Mesodermal cell (in vitro differentiated cells): ENCODE results near the gene TMEM117.
"Not testable (repeated sequence)": the region's sequence is repeated elsewhere in the genome, so short reads cannot be mapped to it uniquely, and the experiment has no call there.

Source experiments
- H3K27ac ChIP-seq: 2 replicates; pipeline ENCODE4 v1.7.0; 2013; ENCODE audit warnings: mild to moderate bottlenecking, low read depth, low read length, moderate library complexity; ENCODE audit not compliant: severe bottlenecking
- H3K36me3 ChIP-seq: 2 replicates; pipeline ENCODE4 v1.7.1; 2013; ENCODE audit warnings: mild to moderate bottlenecking, low read length, moderate library complexity; ENCODE audit not compliant: control insufficient read depth, insufficient read depth
- H3K4me1 ChIP-seq: one replicate; pipeline ENCODE4 v1.7.1; 2013; ENCODE audit warnings: mild to moderate bottlenecking, low read length; ENCODE audit not compliant: insufficient read depth, control insufficient read depth, poor library complexity, severe bottlenecking
- H3K4me3 ChIP-seq: 2 replicates; pipeline ENCODE4 v1.7.0; 2013; ENCODE audit warnings: low read length, control low read depth, mild to moderate bottlenecking; ENCODE audit not compliant: insufficient read depth, poor library complexity, severe bottlenecking; ENCODE audit errors: extremely low read depth
- H3K9me3 ChIP-seq: 2 replicates; pipeline ENCODE4 v1.7.1; 2013; ENCODE audit warnings: mild to moderate bottlenecking, low read length, moderate library complexity; ENCODE audit not compliant: control insufficient read depth
- WGBS, 2 experiments: methylation state at CpG; one replicate each; pipeline ENCODE4 v1.1.5; 2013; ENCODE audit warnings: missing lambda C conversion rate in 2 of 2; ENCODE audit not compliant: insufficient coverage in 2 of 2; 5-methylcytosine and 5-hydroxymethylcytosine counted together

TMEM117 gene

DNA sequence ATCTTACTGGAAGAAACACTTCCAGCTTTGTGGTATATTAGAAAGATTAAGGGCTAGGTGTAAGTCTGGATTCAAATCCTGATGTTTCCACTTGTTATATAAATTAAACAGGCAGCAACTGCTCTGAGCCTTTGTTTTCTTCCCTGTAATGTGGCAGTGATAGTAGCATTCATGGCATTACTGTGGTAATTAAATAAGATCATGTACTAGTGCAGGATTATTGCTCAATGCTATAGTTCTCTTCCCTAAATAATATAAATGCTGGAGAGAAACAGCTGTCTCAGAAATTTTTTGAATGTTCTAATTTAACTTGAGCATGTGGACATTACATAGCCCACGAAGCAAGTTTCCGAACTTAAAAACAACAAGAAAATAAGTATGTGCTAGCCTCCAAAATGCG is 5.4 kb downstream of the TMEM117 start:
- Histone ChIP-seq H3K9me3 (no peaks in the 10 kb centered on the region), H3K4me1 (no peaks in the 10 kb centered on the region), H3K36me3 (no peaks in the 10 kb centered on the region), H3K4me3 (no peak overlapping the region), H3K27ac (no peak overlapping the region)
- 92 to 100% methylated on average over 1 of the region's 3 CpGs for WGBS, 2 experiments

DNA sequence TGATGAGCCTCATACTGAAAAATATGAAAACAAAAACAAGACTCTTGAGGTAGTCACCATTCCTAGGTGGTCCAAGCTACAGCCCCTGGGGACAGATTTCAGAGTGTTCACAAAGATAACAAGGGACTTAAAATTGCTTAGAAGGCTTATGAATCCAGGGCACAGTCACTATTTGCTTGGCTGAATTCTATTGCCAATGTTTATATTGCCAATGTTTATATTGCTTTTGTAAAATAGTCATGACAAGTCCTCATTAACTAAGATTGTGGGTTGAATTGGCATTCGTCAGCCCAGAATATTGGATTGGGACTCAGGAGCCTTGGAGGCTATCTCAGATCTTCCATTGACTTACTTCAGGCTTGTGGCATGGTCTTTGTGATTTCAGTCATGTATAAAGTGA is 6.4 kb downstream of the TMEM117 start:
- Histone ChIP-seq H3K4me1 (no peaks in the 10 kb centered on the region), H3K4me3 (no peak overlapping the region)
- WGBS, 2 experiments, result 100% methylated on average over 1 of the region's 1 CpG; no CpG with 5 or more reads in 1 of the 2 experiments

DNA sequence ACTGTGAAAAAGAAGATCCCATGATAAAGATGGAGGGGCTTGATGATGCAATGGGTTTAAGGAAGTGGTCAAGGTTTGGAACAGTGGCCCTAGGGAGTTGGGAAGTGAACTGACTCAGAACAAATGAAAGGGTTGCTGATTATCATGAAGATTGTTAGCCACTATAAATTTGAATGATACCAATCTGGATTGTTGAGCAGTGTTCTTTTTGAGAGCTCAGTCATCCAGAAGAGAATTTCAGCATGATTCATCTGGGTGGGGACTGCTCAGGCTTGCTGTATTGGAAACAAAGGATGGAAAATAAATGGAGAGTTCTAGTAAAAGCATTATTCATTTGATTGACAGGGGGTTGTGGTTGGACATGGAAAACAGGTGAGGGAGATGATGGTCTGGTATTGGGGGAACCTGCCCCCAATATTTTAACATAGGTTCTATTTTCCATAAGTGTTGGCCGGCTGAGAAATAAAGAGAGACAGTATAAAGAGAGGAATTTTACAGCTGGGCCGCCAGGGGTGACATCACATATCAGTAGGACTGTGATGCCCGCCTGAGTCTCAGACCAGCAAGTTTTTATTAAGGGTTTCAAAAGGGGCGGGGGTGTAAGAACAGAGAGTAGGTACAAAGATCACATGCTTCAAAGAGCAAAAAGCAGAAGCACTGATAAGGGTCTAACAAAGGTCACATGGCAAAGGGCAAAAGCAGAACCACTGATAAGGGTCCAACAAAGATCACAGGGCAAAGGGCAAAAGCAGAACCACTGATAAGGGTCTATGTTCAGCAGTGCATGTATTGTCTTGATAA is 11.7 kb downstream of the TMEM117 start:
- not testable (repeated sequence) for H3K9me3 ChIP-seq, H3K4me3 ChIP-seq, H3K36me3 ChIP-seq, H3K27ac ChIP-seq, H3K4me1 ChIP-seq
- WGBS, 2 experiments, result 67 to 100% methylated on average over 1 of the region's 4 CpGs

More for the DNA sequence above, 6.4 kb downstream of the TMEM117 start:
- Histone ChIP-seq H3K9me3 (peaks cover 3% of the 10 kb centered on the region), H3K36me3 (no peaks in the 10 kb centered on the region), H3K27ac (no peak overlapping the region)

DNA sequence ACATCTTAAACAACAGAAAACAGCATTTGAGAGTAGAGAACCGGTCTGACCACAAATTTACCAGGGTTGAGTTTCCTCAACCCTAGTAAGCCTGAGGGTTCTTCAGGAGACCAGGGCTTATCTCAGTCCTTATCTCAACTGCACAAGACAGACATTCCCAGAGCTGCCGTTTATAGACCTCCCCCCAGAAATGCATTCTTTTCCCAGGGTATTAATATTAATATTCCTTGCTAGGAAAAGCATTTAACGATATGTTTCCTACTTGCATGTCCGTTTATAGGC is 12.3 kb downstream of the TMEM117 start:
- Histone ChIP-seq H3K4me3 (no peak overlapping the region), H3K36me3 (no peaks in the 10 kb centered on the region), H3K9me3 (peaks cover 3% of the 10 kb centered on the region), H3K27ac (no peak overlapping the region), H3K4me1 (no peaks in the 10 kb centered on the region)
- 85 to 94% methylated on average over 2 to 3 of the region's 4 CpGs for WGBS, 2 experiments

DNA sequence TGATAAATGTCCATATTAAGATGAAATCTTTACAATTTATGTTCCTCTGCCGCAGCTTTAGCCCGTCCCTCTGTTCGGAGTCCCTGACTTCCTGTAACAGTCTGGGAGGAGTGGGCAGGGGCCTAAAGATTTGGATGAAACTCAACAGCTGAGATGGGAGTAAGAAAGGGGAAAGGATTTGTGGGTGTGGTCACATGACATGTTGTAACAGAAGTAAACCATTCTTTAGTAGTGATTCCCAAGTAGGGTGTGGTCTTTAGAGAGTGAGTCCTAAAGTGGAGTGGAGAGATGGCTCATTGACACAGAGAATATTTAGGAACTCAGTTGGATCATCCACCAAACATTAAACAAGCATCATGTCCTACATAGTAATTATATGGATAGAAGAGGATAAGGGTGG is 12.9 kb downstream of the TMEM117 start:
- Histone ChIP-seq H3K36me3 (no peaks in the 10 kb centered on the region), H3K4me3 (no peak overlapping the region), H3K4me1 (no peaks in the 10 kb centered on the region), H3K27ac (no peak overlapping the region), H3K9me3 (peaks cover 3% of the 10 kb centered on the region)
- 100% methylated on average over 1 of the region's 3 CpGs; no CpG with 5 or more reads in 1 of the 2 experiments for WGBS, 2 experiments

DNA sequence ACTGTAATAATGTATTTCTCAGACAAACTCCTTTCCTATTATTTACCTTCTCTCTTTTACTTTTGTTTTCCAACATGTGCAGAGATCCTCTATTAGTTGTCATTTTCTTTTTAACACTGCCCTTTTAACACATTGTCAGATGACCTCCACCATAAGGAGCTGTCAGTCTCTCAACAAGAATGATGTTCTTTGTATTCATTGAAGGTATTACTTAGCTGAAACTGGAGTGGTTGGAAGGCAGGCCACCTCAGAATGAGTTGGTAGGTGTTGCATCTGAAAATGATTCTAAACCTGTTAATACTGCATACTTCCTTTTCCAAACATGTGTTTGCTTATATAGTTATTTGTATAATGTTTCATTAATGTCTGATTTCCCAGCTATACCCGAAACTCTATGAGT is 16.9 kb downstream of the TMEM117 start:
- Histone ChIP-seq H3K4me3 (no peak overlapping the region), H3K9me3 (no peaks in the 10 kb centered on the region), H3K4me1 (no peaks in the 10 kb centered on the region), H3K27ac (no peak overlapping the region), H3K36me3 (no peaks in the 10 kb centered on the region)
- no CpG with 5 or more reads among the region's 1 CpG for WGBS, 2 experiments

DNA sequence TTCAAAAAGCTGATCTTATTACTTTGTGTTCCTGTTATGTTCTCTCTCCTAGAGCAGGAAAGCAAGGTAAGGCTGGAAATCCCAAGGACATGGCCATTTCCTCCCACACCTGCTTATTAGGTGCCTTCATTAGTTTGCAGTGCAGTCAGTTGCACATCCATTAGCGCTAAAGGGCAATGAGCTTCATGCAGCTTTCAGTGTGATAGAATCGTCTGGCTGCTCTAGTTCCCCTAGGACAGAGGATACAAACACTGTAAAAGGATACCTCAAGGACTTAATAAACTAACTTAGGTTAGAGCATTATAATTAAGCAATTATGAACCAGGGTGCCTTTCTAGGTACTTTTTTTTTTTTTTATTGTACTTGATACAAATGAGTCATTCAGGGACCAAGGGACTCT is 21.1 kb downstream of the TMEM117 start:
- WGBS, 2 experiments, result 83% methylated on average over 1 of the region's 2 CpGs; no CpG with 5 or more reads in 1 of the 2 experiments
- Histone ChIP-seq H3K9me3 (no peaks in the 10 kb centered on the region), H3K4me1 (peaks cover 3% of the 10 kb centered on the region), H3K36me3 (no peaks in the 10 kb centered on the region), H3K27ac (no peak overlapping the region), H3K4me3 (no peak overlapping the region)

DNA sequence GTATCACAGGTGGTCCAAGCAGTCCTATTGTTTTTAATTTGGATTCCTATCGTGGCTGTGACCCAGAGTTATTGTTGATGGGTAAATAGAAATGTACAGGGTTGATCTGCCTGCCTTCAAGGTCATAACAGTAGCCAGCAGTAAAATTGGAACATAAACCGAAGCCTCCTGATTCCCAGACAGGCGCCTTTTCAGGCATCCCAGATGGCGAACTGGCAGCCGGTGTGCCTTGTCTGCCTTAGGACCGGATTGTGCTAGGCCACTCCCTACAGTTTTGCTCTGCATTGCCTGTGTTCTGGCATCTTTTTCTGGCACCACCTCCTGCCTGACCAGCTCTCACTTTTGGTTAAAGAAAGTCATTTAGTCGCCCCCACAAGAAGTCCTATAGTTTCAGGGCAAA is 22.2 kb downstream of the TMEM117 start:
- WGBS, 2 experiments, result 89 to 92% methylated on average over 7 of the region's 7 CpGs
- Histone ChIP-seq H3K4me1 (peaks cover 3% of the 10 kb centered on the region), H3K9me3 (no peaks in the 10 kb centered on the region), H3K4me3 (no peak overlapping the region), H3K27ac (no peak overlapping the region), H3K36me3 (no peaks in the 10 kb centered on the region)

DNA sequence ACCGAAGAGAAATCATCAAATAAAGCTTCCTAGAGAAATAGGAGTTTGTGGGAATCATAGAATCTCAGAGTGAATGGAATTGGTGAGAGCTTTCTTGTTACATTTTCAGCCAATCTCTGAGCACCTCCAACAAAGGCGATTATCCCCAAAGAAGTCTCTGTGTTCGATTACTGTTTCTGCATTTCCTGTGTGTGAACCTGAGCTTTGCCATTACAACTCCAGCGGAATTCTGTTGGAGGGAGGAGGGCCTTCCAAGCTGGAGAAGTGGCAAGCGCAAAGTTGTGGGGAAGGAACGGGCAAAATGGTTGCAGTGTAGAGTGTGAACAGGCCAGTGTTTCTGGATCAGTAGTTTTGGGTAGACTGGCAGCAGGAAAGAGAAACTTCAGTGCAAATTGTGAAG is 23.1 kb downstream of the TMEM117 start:
- Histone ChIP-seq H3K36me3 (no peaks in the 10 kb centered on the region), H3K27ac (no peak overlapping the region), H3K4me3 (no peak overlapping the region), H3K4me1 (peaks cover 3% of the 10 kb centered on the region), H3K9me3 (no peaks in the 10 kb centered on the region)
- WGBS, 2 experiments, result 79 to 81% methylated on average over 5 of the region's 6 CpGs

DNA sequence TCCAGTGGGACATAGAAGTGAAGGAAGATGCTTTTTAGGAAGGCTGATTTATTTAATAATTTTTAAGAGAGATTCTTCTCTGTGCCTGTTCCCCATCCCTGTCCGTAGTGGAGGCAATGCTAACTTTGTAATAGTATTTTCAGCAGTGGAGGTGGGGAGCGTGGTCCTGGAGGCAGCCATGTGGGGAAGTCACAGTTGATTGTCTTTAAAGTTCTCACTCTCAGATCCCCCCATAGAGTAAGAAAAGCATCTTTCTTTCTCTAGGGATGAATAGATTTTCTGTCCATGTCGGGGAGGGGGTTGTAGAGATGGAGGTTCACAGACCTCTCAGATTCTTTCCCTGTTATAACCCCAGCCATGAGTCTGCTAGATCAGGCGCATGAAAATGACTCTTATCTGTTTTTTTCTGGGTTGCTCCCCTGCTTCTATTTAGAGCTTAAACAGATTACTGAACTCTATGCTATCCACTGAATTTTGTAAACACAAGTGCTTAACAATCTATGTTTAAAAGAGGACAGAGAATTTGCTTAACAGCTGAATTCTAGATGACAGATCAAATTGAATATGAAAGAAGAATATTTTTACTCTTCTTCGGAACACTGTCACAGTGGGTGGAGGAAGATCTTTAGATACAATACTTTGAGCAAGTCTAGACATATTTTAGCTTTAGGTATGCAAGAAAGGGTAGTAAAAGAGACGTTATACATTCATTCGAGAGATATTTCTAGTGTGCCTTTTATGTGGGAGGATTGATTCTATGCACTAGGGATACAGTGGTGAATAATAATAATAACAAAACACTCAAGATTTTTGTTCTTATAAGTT is 25.3 kb downstream of the TMEM117 start:
- H3K4me3 ChIP-seq, result no peak overlapping the region
- H3K27ac ChIP-seq, result no peak overlapping the region
- no peaks in the 10 kb centered on the region for H3K36me3 ChIP-seq
- 79 to 94% methylated on average over 2 to 3 of the region's 7 CpGs for whole genome bisulfite sequencing, 2 experiments
- no peaks in the 10 kb centered on the region for H3K9me3 ChIP-seq
- H3K4me1 ChIP-seq, result peaks cover 3% of the 10 kb centered on the region

DNA sequence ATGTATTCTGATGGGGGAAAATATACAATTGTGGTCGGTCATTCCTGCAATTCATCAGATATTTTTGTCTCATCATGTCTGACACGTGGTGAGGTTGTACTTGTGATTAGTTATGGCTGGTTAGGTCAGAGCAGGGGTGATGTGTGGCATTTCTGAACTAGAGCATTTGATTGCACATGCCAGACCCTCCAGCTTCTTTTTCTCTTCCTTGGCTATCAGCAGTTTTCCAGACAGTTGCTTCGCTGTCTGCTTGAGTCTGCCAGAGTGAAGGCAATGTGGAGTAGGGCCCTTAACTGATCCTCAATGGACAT is 25.9 kb downstream of the TMEM117 start:
- no peak overlapping the region for H3K4me3 ChIP-seq
- no peaks in the 10 kb centered on the region for H3K36me3 ChIP-seq
- WGBS, 2 experiments, result 82 to 100% methylated on average over 2 of the region's 3 CpGs
- H3K27ac ChIP-seq, result no peak overlapping the region
- peaks cover 3% of the 10 kb centered on the region for H3K4me1 ChIP-seq
- no peaks in the 10 kb centered on the region for H3K9me3 ChIP-seq
